Vagina (tissue), 2 donors: Measurements from ENCODE around the gene S1PR3. TPM values are rescaled to one million over a fixed set of nuclear protein-coding genes. Genes with fewer than 3 reads are reported as not detected.

Source experiments
- DNase-seq, 2 donors: peaks; one replicate each; pipeline ENCODE4 v3.0.0-alpha.2; 2017; ENCODE audit errors: extremely low spot score in 2 of 2
- H3K27ac ChIP-seq: fragments of 200-600 bp; sonication (generic); one replicate; pipeline ENCODE4 v1.5.1; 2019
- H3K27me3 ChIP-seq: fragments of 200-600 bp; sonication (generic); one replicate; pipeline ENCODE4 v1.5.1; 2019
- H3K36me3 ChIP-seq, 2 donors: fragments of 200-600 bp; sonication (generic); one replicate each; pipeline ENCODE4 v1.5.1; 2017 to 2019
- H3K4me1 ChIP-seq: fragments of 200-600 bp; sonication (generic); one replicate; pipeline ENCODE4 v1.5.1; 2019
- H3K4me3 ChIP-seq, 2 donors: fragments of 200-600 bp; sonication (generic); 1 replicate in 1 of 2; 2 replicates in 1 of 2; pipeline ENCODE4 v1.5.1; 2016 to 2019
- H3K9me3 ChIP-seq: fragments of 200-600 bp; sonication (generic); one replicate; pipeline ENCODE4 v1.5.1; 2019
- POLR2A ChIP-seq, 2 donors: fragments of 450-650 bp; IDR thresholded peaks; one replicate each; pipeline ENCODE4 v1.6.1; 2017; ENCODE audit warnings: antibody characterized with exemption in 2 of 2, mild to moderate bottlenecking in 2 of 2, moderate library complexity in 2 of 2
- POLR2AphosphoS5 ChIP-seq, 2 donors: sonication (generic); formaldehyde crosslinking; IDR thresholded peaks; one replicate each; pipeline ENCODE4 v1.9.0; 2017; ENCODE audit warnings: antibody characterized with exemption in 2 of 2, mild to moderate bottlenecking in 2 of 2, low read depth in 1 of 2; ENCODE audit not compliant: insufficient read depth in 1 of 2
- intact Hi-C: fragments of 100-400 bp; cut with DNase I; formaldehyde crosslinking; loops from one replicate; pipeline ENCODE4 v1.15.1; 2023
- total RNA-seq: library from RNA; depleted of rRNA; stranded (reverse); fragments of >200 nt; gene quantifications from one replicate; pipeline ENCODE4 v1.2.3, GENCODE V29; 2016
- TF ChIP-seq, protein P1 (sequence below), 3 experiments: fragments of 450-650 bp in 2 of 3; fragments of 200-600 bp in 1 of 3; sonication (generic) in 1 of 3; IDR thresholded peaks; one replicate each; pipeline ENCODE4 v1.5.1; 2017 to 2019; ENCODE audit warnings: antibody characterized with exemption in 3 of 3, mild to moderate bottlenecking in 2 of 3, moderate library complexity in 2 of 3

S1PR3 gene
- total RNA-seq, 1 donor from 2014 or later, result 39.3 TPM

- Histone ChIP-seq H3K9me3 (no peaks in the 10 kb centered on the region), H3K36me3 (no peaks in the 10 kb centered on the region), H3K27me3 (no peaks in the 10 kb centered on the region), H3K27ac (no peak overlapping the region), H3K4me1 (no peaks in the 10 kb centered on the region), H3K4me3 (no peak overlapping the region)
- intact Hi-C loops, result no loop called here
- TF ChIP-seq, protein P1, sequence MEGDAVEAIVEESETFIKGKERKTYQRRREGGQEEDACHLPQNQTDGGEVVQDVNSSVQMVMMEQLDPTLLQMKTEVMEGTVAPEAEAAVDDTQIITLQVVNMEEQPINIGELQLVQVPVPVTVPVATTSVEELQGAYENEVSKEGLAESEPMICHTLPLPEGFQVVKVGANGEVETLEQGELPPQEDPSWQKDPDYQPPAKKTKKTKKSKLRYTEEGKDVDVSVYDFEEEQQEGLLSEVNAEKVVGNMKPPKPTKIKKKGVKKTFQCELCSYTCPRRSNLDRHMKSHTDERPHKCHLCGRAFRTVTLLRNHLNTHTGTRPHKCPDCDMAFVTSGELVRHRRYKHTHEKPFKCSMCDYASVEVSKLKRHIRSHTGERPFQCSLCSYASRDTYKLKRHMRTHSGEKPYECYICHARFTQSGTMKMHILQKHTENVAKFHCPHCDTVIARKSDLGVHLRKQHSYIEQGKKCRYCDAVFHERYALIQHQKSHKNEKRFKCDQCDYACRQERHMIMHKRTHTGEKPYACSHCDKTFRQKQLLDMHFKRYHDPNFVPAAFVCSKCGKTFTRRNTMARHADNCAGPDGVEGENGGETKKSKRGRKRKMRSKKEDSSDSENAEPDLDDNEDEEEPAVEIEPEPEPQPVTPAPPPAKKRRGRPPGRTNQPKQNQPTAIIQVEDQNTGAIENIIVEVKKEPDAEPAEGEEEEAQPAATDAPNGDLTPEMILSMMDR (IDR thresholded peaks at IDR 0.05), result no peak
- TF ChIP-seq POLR2AphosphoS5 (IDR thresholded peaks at IDR 0.05; ENCODE audit: insufficient read depth in 1 of 2, low read depth in 1 of 2), result no peak
- no peak for TF ChIP-seq POLR2A (IDR thresholded peaks at IDR 0.05)
- peak in 1 of 2 donors; percentile 65 for DNase-seq
Measured at GRCh38 chr9:88959727-88960469, 31.4 kb upstream of the S1PR3 start.

GRCh38 chr9:88960632-88961031 lies 30.6 kb upstream of the S1PR3 start:
- peak in 1 of 2 donors; percentile 58 for DNase-seq
- no peak for TF ChIP-seq POLR2AphosphoS5 (IDR thresholded peaks at IDR 0.05; ENCODE audit: insufficient read depth in 1 of 2, low read depth in 1 of 2)

GRCh38 chr9:88965473-88965872 lies 25.8 kb upstream of the S1PR3 start:
- H3K36me3 ChIP-seq, result no peaks in the 10 kb centered on the region
- H3K27ac ChIP-seq, result no peak overlapping the region
- H3K4me3 ChIP-seq, result no peak overlapping the region
- H3K9me3 ChIP-seq, result no peaks in the 10 kb centered on the region
- TF ChIP-seq POLR2AphosphoS5 (IDR thresholded peaks at IDR 0.05; ENCODE audit: insufficient read depth in 1 of 2, low read depth in 1 of 2) (no peak), POLR2A (IDR thresholded peaks at IDR 0.05) (no peak)
- TF ChIP-seq, protein P1 (IDR thresholded peaks at IDR 0.05), result no peak
- no peaks in the 10 kb centered on the region for H3K27me3 ChIP-seq
- intact Hi-C loops, result no loop called here
- H3K4me1 ChIP-seq, result no peaks in the 10 kb centered on the region
- DNase-seq, result peak in 1 of 2 donors; percentile 52

More at GRCh38 chr9:88960632-88961031, 30.6 kb upstream of the S1PR3 start:
- H3K36me3 ChIP-seq, result no peaks in the 10 kb centered on the region
- H3K4me3 ChIP-seq, result no peak overlapping the region
- intact Hi-C loops, result no loop called here
- no peaks in the 10 kb centered on the region for H3K9me3 ChIP-seq
- H3K27ac ChIP-seq, result no peak overlapping the region
- H3K27me3 ChIP-seq, result no peaks in the 10 kb centered on the region
- no peaks in the 10 kb centered on the region for H3K4me1 ChIP-seq

- TF ChIP-seq, protein P1 (IDR thresholded peaks at IDR 0.05), result no peak
- Histone ChIP-seq H3K27ac (no peak overlapping the region), H3K27me3 (no peaks in the 10 kb centered on the region)
Measured at GRCh38 chr9:88966894-88967676, 24.2 kb upstream of the S1PR3 start.

DNA sequence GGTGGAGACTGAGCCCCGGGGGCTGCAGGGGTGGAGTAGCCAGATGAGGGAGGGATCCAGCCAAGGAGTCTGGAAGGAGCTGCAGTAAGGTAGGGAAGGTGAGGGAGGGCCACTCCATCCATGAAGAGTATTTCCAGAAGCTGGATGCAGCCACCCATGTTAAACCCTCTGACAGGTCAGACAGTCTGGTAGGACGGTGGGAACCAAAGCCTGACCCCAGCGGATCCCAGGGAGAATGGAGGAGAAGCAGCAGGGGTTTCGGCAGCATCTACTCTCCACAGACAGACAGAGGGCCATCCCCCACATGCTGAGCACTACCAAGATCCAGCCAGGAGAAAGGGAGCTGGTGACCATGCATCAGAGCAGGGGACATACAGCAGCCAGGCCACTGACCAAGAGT lies 22.5 kb upstream of the S1PR3 start:
- Histone ChIP-seq H3K9me3 (no peaks in the 10 kb centered on the region), H3K27me3 (no peaks in the 10 kb centered on the region), H3K4me3 (no peak overlapping the region), H3K36me3 (no peaks in the 10 kb centered on the region), H3K4me1 (no peaks in the 10 kb centered on the region), H3K27ac (no peak overlapping the region)
- TF ChIP-seq POLR2AphosphoS5 (IDR thresholded peaks at IDR 0.05; ENCODE audit: insufficient read depth in 1 of 2, low read depth in 1 of 2), result no peak
- intact Hi-C loops, result no loop called here
- peak in 1 of 2 donors; percentile 44 for DNase-seq

More at GRCh38 chr9:88966894-88967676, 24.2 kb upstream of the S1PR3 start:
- Histone ChIP-seq H3K4me3 (no peak overlapping the region), H3K36me3 (no peaks in the 10 kb centered on the region), H3K4me1 (no peaks in the 10 kb centered on the region), H3K9me3 (no peaks in the 10 kb centered on the region)
- peak; percentile 80 to 91 for DNase-seq
- intact Hi-C loops, result no loop called here
